ENCODE data around the gene SFMBT1.

DNA sequence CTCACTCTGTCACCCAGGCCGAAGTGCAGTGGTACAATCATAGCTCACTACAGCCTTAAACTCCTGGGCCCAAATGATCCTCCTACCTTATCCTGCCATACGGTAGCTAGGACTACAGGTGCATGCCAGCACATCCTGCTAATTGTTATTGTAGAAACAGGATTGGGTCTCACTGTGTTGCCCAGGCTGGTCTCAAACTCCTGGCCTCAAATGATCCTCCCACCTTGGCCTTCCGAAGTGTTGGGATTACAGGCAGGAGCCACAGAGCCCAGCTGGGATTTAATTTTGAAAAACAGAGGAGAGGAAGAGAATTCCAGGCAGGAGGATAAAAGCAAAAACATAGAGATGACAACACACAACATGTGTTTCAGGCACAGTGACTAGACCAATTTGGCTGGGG lies 40.5 kb downstream of the SFMBT1 start:
- TF ChIP-seq, protein P1, sequence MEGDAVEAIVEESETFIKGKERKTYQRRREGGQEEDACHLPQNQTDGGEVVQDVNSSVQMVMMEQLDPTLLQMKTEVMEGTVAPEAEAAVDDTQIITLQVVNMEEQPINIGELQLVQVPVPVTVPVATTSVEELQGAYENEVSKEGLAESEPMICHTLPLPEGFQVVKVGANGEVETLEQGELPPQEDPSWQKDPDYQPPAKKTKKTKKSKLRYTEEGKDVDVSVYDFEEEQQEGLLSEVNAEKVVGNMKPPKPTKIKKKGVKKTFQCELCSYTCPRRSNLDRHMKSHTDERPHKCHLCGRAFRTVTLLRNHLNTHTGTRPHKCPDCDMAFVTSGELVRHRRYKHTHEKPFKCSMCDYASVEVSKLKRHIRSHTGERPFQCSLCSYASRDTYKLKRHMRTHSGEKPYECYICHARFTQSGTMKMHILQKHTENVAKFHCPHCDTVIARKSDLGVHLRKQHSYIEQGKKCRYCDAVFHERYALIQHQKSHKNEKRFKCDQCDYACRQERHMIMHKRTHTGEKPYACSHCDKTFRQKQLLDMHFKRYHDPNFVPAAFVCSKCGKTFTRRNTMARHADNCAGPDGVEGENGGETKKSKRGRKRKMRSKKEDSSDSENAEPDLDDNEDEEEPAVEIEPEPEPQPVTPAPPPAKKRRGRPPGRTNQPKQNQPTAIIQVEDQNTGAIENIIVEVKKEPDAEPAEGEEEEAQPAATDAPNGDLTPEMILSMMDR (conservative IDR thresholded peaks at IDR 0.05 in 1 of 2, IDR thresholded peaks at IDR 0.05 in 1 of 2; ENCODE audit: extremely low read depth in 1 of 2, insufficient read depth in 1 of 2, low read depth in 1 of 2, low read length in 2 of 2) = no peak
- no peak for TF ChIP-seq EZH2 (IDR thresholded peaks at IDR 0.05; ENCODE audit: borderline replicate concordance, low read length)

All from mammary epithelial cell (primary cell).